Measurements from ENCODE around the gene ZNF529.

GRCh38 chr19:36508325-36508724 is 64.8 kb downstream of the ZNF529 start:
- no peak for TF ChIP-seq CTCF (IDR thresholded peaks at IDR 0.05; ENCODE audit: low read depth, low read length, poor library complexity, severe bottlenecking)
- no peak for TF ChIP-seq EZH2phosphoT487 (IDR thresholded peaks at IDR 0.05; ENCODE audit: borderline replicate concordance, low read length)

Measured in DOHH2 (cell line).